Chondrocyte (in vitro differentiated cells): ENCODE results near the gene GRM4. TPM values are rescaled to one million over a fixed set of nuclear protein-coding genes. Genes with fewer than 3 reads are reported as not detected.

ENCODE experiments used
- DNase-seq: peaks from one replicate; pipeline ENCODE4 v3.0.0; 2021; ENCODE audit warnings: mixed read lengths, low spot score
- H3K27ac Mint-ChIP-seq: one replicate; pipeline ENCODE4 v1.8.0; 2021; ENCODE audit warnings: mild to moderate bottlenecking, moderate library complexity, mixed read lengths; ENCODE audit not compliant: unreplicated experiment
- H3K27me3 Mint-ChIP-seq: 2 replicates; pipeline ENCODE4 v1.8.0; 2021; ENCODE audit warnings: low read depth, mixed read lengths
- H3K36me3 Mint-ChIP-seq: 2 replicates; pipeline ENCODE4 v1.8.0; 2021; ENCODE audit warnings: low read depth, mixed read lengths
- H3K4me1 Mint-ChIP-seq: 2 replicates; pipeline ENCODE4 v1.8.0; 2021; ENCODE audit warnings: low read depth, mild to moderate bottlenecking, mixed read lengths
- H3K4me3 Mint-ChIP-seq: one replicate; pipeline ENCODE4 v1.8.0; 2021; ENCODE audit warnings: mild to moderate bottlenecking, moderate library complexity, mixed read lengths; ENCODE audit not compliant: unreplicated experiment
- H3K9me3 Mint-ChIP-seq: 2 replicates; pipeline ENCODE4 v1.8.0; 2021; ENCODE audit warnings: low read depth, mixed read lengths
- total RNA-seq: library from RNA; stranded (reverse); gene quantifications from 3 replicates; pipeline ENCODE4 v1.2.1, GENCODE V29; 2021
- TF ChIP-seq, protein P1 (sequence below): fragments of 200-600 bp; sonication (generic); IDR thresholded peaks from 2 replicates; pipeline ENCODE4 v1.5.0; 2021; ENCODE audit warnings: antibody characterized with exemption, mild to moderate bottlenecking, moderate library complexity

GRM4 gene
- total RNA-seq, 1 donor from 2014 or later, result 0.27 TPM

DNA sequence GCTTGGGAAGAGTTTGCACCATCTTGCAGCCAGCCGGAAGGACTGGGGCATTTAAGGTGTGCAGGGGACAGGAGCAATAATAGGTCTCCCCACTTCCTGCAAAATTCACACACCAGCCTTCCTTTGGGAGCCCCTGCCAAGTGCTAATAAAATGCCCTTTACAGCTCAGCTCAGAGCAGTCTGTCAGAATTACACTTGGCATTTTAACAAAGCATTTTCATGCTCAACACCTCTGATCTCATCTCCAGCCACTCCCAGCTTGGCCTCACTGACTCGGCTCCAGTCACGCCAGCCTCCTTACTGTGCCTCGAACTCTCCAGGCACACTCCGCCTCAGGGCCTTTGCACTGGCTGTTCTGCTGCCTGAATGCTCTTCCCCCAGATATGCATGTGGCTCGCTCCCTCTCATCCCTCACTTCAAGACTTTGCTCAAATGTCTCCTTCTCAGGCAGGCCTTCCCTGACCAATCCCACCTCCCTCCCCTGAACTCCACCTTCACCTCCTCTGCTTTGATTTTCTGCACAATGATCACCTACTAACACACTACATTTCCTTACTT, 43.7 kb downstream of the GRM4 start:
- Mint-ChIP-seq H3K27ac (no peak overlapping the region), H3K36me3 (no peaks in the 10 kb centered on the region), H3K27me3 (peaks cover 35% of the 10 kb centered on the region), H3K9me3 (no peaks in the 10 kb centered on the region), H3K4me3 (no peak overlapping the region), H3K4me1 (no peaks in the 10 kb centered on the region)
- DNase-seq, result no peak
- TF ChIP-seq, protein P1, sequence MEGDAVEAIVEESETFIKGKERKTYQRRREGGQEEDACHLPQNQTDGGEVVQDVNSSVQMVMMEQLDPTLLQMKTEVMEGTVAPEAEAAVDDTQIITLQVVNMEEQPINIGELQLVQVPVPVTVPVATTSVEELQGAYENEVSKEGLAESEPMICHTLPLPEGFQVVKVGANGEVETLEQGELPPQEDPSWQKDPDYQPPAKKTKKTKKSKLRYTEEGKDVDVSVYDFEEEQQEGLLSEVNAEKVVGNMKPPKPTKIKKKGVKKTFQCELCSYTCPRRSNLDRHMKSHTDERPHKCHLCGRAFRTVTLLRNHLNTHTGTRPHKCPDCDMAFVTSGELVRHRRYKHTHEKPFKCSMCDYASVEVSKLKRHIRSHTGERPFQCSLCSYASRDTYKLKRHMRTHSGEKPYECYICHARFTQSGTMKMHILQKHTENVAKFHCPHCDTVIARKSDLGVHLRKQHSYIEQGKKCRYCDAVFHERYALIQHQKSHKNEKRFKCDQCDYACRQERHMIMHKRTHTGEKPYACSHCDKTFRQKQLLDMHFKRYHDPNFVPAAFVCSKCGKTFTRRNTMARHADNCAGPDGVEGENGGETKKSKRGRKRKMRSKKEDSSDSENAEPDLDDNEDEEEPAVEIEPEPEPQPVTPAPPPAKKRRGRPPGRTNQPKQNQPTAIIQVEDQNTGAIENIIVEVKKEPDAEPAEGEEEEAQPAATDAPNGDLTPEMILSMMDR, result no peak

DNA sequence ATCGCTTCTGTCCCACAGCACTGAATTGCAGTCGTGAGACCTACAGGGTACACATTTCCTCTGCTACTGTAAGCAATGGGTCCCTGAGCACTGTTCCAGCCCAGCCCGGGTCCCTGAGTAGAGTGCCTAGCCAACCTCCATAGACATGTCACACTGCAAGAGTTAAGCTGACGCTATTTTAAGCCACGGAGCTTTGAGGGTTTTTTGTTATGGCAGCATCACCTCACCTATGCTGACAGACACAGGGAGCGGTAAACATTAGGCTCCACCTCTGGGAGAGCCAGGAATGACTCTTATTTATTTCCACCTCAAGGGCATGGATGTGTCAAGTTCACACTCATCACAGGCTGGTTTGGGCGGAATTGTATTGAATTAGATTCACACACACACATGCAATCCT, 45.1 kb downstream of the GRM4 start:
- Mint-ChIP-seq H3K4me3 (no peak overlapping the region), H3K4me1 (no peaks in the 10 kb centered on the region), H3K27ac (no peak overlapping the region), H3K27me3 (peaks cover 40% of the 10 kb centered on the region), H3K9me3 (no peaks in the 10 kb centered on the region), H3K36me3 (peaks cover 2% of the 10 kb centered on the region)
- no peak for DNase-seq
- TF ChIP-seq, protein P1, result no peak

DNA sequence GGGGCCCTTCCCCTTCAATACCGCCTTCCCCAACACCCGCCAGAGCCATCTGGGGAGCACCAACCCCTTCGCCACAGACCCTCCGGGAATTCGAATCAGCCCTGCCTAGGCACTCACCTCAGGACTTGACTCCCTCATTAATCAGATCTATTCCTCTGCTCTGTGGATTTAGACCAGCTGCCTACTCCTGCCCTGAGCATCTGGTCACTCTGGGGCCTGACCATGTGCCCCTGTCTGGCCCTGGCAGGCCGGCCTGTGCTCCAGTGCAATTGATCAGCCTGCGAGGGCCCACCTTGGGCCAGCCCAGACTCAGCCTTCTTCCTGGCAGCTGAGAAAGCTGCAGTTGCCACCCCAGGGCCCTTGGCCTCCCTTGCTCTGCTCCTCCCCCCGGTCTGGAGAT, 46.0 kb downstream of the GRM4 start:
- H3K4me1 Mint-ChIP-seq, result no peaks in the 10 kb centered on the region
- H3K36me3 Mint-ChIP-seq, result peaks cover 2% of the 10 kb centered on the region
- H3K27me3 Mint-ChIP-seq, result peaks cover 44% of the 10 kb centered on the region

DNA sequence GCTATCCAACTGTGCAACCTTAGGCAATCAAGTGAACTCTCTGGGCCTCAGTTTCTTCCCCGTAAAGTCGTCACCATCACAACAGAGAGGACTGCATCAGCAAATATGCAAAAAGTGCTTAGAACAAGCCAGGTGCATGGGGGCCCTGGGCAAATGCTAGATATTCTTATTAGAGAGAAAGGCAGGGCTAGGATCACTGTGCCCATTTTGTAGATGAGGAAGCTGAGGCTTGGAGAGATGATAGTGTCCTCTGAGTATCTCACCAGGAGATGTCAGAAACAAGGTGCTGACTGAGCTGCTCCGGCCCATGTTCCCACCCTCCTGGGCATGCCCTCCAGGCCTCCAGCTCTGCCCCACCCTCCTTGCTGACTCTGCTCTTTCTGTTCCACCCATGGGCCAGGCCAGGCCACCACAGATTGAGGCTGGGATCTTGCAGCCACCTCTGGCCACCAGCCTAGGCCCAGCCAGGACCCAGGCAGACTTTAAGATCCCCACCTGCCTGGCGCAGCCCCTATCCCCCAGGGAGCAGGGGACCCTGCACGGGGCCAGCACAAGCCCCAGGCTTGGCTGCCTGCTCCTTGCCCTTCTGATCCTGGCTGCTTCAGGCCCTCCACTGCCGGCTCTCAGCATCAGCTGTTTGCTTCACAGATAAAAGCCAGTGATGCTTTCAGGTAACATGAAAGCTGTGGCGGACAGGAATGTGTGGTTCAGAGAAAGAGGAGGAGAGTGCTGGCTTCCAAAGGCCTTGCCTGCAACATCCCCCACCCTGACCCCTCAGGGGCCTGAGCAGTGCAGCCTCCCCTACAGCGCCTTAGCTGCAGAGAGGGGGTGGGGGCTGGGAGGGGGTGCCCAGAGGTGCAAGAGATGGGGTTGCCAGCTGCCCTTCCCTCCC, 47.6 kb downstream of the GRM4 start:
- Mint-ChIP-seq H3K27ac (no peak overlapping the region), H3K4me1 (no peaks in the 10 kb centered on the region), H3K4me3 (no peak overlapping the region), H3K9me3 (no peaks in the 10 kb centered on the region), H3K36me3 (peaks cover 2% of the 10 kb centered on the region), H3K27me3 (peaks cover 48% of the 10 kb centered on the region)
- no peak for DNase-seq
- TF ChIP-seq, protein P1, result no peak

More for the DNA sequence above, 46.0 kb downstream of the GRM4 start:
- TF ChIP-seq, protein P1, result no peak
- DNase-seq, result no peak
- no peak overlapping the region for H3K4me3 Mint-ChIP-seq
- H3K9me3 Mint-ChIP-seq, result no peaks in the 10 kb centered on the region
- H3K27ac Mint-ChIP-seq, result no peak overlapping the region

DNA sequence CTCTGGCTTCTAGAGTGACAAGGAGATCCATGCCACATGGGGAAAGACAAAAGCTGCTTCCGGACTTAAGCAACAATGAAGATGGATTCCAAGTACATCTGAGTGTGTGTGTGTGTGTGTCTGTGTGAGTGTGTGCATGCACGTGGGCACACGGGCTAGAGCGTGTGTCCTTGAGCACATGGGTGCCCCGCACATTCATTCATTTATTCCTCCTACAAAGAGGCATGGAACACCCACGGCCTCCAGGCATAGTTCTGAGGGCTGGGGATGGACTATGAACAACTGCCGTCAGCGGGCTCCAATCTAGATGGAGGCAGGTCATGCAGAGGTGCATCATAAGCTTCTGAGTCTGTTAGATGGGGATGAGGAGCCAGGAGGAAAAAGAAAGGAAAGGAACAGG, 49.1 kb downstream of the GRM4 start:
- Mint-ChIP-seq H3K4me1 (no peaks in the 10 kb centered on the region), H3K4me3 (no peak overlapping the region), H3K27me3 (peaks cover 45% of the 10 kb centered on the region), H3K27ac (no peak overlapping the region), H3K36me3 (peaks cover 2% of the 10 kb centered on the region), H3K9me3 (no peaks in the 10 kb centered on the region)
- no peak for DNase-seq
- TF ChIP-seq, protein P1, result no peak
